SU-DHL-6 (cell line): ENCODE measurements around the gene DQX1.

ENCODE experiments used
- EZH2phosphoT487 ChIP-seq: fragments of 200-600 bp; sonication (generic), shearing (Covaris generic); conservative IDR thresholded peaks from 2 replicates; pipeline ENCODE4 v1.6.1; 2018; ENCODE audit warnings: mild to moderate bottlenecking, antibody characterized with exemption, low read length, moderate library complexity, mixed read lengths
- TF ChIP-seq, protein P1 (sequence below): fragments of 200-600 bp; sonication (generic); IDR thresholded peaks from one replicate; pipeline ENCODE4 v1.5.1; 2017; ENCODE audit warnings: antibody characterized with exemption, mild to moderate bottlenecking, low read length, moderate library complexity; ENCODE audit not compliant: insufficient read depth, poor library complexity, severe bottlenecking

DNA sequence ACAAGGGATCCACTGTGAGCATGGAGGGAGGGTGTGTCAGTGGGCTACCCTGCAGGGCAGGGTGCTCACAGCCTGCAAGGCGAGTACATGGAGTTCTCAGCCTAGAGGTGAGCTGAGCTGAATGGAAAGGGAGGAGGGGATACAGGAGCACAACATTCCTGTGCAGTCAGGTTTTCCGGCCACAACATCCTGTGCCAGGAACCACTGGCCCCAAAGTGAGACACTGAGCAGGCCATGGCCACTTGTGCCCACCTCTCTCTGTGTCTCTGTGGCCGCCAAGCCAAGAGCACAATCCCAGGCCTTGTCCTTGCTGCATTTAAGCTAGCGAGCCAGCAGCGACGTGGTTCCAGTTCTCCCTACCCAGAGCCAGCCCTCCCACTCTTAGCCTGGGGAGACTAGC is 34.6 kb upstream of the DQX1 start:
- TF ChIP-seq, protein P1, sequence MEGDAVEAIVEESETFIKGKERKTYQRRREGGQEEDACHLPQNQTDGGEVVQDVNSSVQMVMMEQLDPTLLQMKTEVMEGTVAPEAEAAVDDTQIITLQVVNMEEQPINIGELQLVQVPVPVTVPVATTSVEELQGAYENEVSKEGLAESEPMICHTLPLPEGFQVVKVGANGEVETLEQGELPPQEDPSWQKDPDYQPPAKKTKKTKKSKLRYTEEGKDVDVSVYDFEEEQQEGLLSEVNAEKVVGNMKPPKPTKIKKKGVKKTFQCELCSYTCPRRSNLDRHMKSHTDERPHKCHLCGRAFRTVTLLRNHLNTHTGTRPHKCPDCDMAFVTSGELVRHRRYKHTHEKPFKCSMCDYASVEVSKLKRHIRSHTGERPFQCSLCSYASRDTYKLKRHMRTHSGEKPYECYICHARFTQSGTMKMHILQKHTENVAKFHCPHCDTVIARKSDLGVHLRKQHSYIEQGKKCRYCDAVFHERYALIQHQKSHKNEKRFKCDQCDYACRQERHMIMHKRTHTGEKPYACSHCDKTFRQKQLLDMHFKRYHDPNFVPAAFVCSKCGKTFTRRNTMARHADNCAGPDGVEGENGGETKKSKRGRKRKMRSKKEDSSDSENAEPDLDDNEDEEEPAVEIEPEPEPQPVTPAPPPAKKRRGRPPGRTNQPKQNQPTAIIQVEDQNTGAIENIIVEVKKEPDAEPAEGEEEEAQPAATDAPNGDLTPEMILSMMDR: no peak
- TF ChIP-seq EZH2phosphoT487: no peak
